ENCODE measurements around the gene WBP1. TPM values are rescaled to one million over a fixed set of nuclear protein-coding genes. Genes with fewer than 3 reads are reported as not detected.

Gene WBP1
- total and polyA plus RNA-seq, 2 donors (not counting 1 experiment from before 2014, with no cell fraction given): 43.8 to 78.1 TPM

GRCh38 chr2:74454654-74455511 lies 3.4 kb upstream of the WBP1 start, which contains the start of gene INO80B:
Gene INO80B (plus strand): TSS chr2:74455087. CDS start chr2:74455117, 30 bp downstream.
- H3K9me3 ChIP-seq (ENCODE audit: control insufficient read depth, insufficient read depth, low read depth, low read length): no peaks in the 10 kb centered on the region
- H3K36me3 ChIP-seq (ENCODE audit: control insufficient read depth, insufficient read depth, low read length): no peaks in the 10 kb centered on the region
- TF ChIP-seq EZH2 (IDR thresholded peaks at IDR 0.05; ENCODE audit: low read length, missing control alignments) (no peak), CTCF (conservative IDR thresholded peaks at IDR 0.05 in 1 of 2, IDR thresholded peaks at IDR 0.05 in 1 of 2; ENCODE audit: low read depth in 1 of 2, low read length in 2 of 2) (no peak)
- H3K79me2 ChIP-seq (ENCODE audit: control insufficient read depth, insufficient read depth, low read length): peaks cover 4% of the 10 kb centered on the region
- peak within 1 kb of the TSS; percentile 80 for H2AFZ ChIP-seq (ENCODE audit: low read length)
- H3K9ac ChIP-seq (ENCODE audit: insufficient read depth, low read length): peak within 1 kb of the TSS; percentile 32
- H3K4me2 ChIP-seq (ENCODE audit: extremely low read depth, insufficient read depth, low read length): peak within 1 kb of the TSS; percentile 98
- H3K4me1 ChIP-seq (ENCODE audit: control insufficient read depth, extremely low read depth, insufficient read depth, low read length): peaks cover 19% of the 10 kb centered on the region
- H3K27ac ChIP-seq (ENCODE audit: insufficient read depth, low read length): peak within 1 kb of the TSS; percentile 52
- H4K20me1 ChIP-seq (ENCODE audit: control insufficient read depth, extremely low read depth, insufficient read depth, low read length): no peaks in the 10 kb centered on the region
- H3K27me3 ChIP-seq (ENCODE audit: control insufficient read depth, insufficient read depth, low read length): no peaks in the 10 kb centered on the region
- H3K4me3 ChIP-seq (replicated peaks in 1 of 4; ENCODE audit: control extremely low read depth in 1 of 4, insufficient read depth in 1 of 4, low read depth in 3 of 4, low read length in 4 of 4): peak within 1 kb of the TSS; percentile 76 to 89 (median 87)
- DNase-seq (ENCODE audit: low read depth in 2 of 2): peak; percentile 97 to 99

GRCh38 chr2:74457129-74457548 lies 1.1 kb upstream of the WBP1 start:
- Histone ChIP-seq H3K4me1 (ENCODE audit: control insufficient read depth, extremely low read depth, insufficient read depth, low read length) (peaks cover 19% of the 10 kb centered on the region), H3K27ac (ENCODE audit: insufficient read depth, low read length) (no peak overlapping the region), H4K20me1 (ENCODE audit: control insufficient read depth, extremely low read depth, insufficient read depth, low read length) (no peaks in the 10 kb centered on the region), H3K79me2 (ENCODE audit: control insufficient read depth, insufficient read depth, low read length) (peaks cover 4% of the 10 kb centered on the region), H3K9ac (ENCODE audit: insufficient read depth, low read length) (peak overlapping the region; percentile 32), H3K4me3 (replicated peaks in 1 of 4; ENCODE audit: control extremely low read depth in 1 of 4, insufficient read depth in 1 of 4, low read depth in 3 of 4, low read length in 4 of 4) (peak overlapping the region; percentile 42 to 64 (median 51)), H3K27me3 (ENCODE audit: control insufficient read depth, insufficient read depth, low read length) (no peaks in the 10 kb centered on the region), H3K9me3 (ENCODE audit: control insufficient read depth, insufficient read depth, low read depth, low read length) (no peaks in the 10 kb centered on the region), H3K4me2 (ENCODE audit: extremely low read depth, insufficient read depth, low read length) (peak overlapping the region; percentile 95), H3K36me3 (ENCODE audit: control insufficient read depth, insufficient read depth, low read length) (peaks cover 10% of the 10 kb centered on the region), H2AFZ (ENCODE audit: low read length) (peak overlapping the region; percentile 38)
- TF ChIP-seq EZH2 (IDR thresholded peaks at IDR 0.05; ENCODE audit: low read length, missing control alignments) (no peak), CTCF (conservative IDR thresholded peaks at IDR 0.05 in 1 of 2, IDR thresholded peaks at IDR 0.05 in 1 of 2; ENCODE audit: low read depth in 1 of 2, low read length in 2 of 2) (no peak)
- DNase-seq (ENCODE audit: low read depth in 2 of 2): peak; percentile 22 to 60

- Histone ChIP-seq H4K20me1 (ENCODE audit: control insufficient read depth, extremely low read depth, insufficient read depth, low read length) (no peaks in the 10 kb centered on the region), H3K4me1 (ENCODE audit: control insufficient read depth, extremely low read depth, insufficient read depth, low read length) (peaks cover 19% of the 10 kb centered on the region), H3K27ac (ENCODE audit: insufficient read depth, low read length) (peak overlapping the region; percentile 41), H3K4me2 (ENCODE audit: extremely low read depth, insufficient read depth, low read length) (peak overlapping the region; percentile 67), H3K9ac (ENCODE audit: insufficient read depth, low read length) (peak overlapping the region; percentile 40), H3K4me3 (replicated peaks in 1 of 4; ENCODE audit: control extremely low read depth in 1 of 4, insufficient read depth in 1 of 4, low read depth in 3 of 4, low read length in 4 of 4) (peak overlapping the region; percentile 31 to 84 (median 48)), H3K9me3 (ENCODE audit: control insufficient read depth, insufficient read depth, low read depth, low read length) (no peaks in the 10 kb centered on the region), H3K79me2 (ENCODE audit: control insufficient read depth, insufficient read depth, low read length) (peaks cover 4% of the 10 kb centered on the region), H3K36me3 (ENCODE audit: control insufficient read depth, insufficient read depth, low read length) (peaks cover 15% of the 10 kb centered on the region), H3K27me3 (ENCODE audit: control insufficient read depth, insufficient read depth, low read length) (no peaks in the 10 kb centered on the region), H2AFZ (ENCODE audit: low read length) (peak overlapping the region; percentile 41)
- no peak for DNase-seq (ENCODE audit: low read depth in 2 of 2)
- TF ChIP-seq EZH2 (IDR thresholded peaks at IDR 0.05; ENCODE audit: low read length, missing control alignments): no peak
- TF ChIP-seq CTCF (conservative IDR thresholded peaks at IDR 0.05 in 1 of 2, IDR thresholded peaks at IDR 0.05 in 1 of 2; ENCODE audit: low read depth in 1 of 2, low read length in 2 of 2): no peak
These were observed 598 bp upstream of the WBP1 start for GRCh38 chr2:74457549-74458131.

All from fibroblast of lung (primary cell).